Measurements from ENCODE around the gene KLK6.

KLK6 gene

DNA sequence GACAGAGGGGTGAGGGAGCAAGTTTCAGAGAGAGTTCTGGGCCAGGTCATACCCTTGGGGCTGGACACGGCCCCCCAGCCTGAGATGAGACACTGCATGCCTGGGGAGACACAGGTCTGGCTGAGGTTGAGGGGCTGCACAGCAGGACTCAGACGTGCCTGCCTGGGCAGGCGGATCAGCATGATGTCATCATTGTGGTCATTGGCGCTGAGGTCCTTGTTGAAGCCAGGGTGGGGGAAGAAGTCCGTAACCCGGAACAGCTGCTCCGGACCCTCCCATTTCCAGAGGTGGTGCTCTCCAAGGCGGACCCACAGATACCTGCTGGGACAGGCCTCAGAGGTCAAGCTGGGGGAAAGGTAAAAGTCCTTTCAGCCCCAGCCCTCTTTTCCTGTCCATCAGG lies 37.0 kb upstream of the KLK6 start:
- H3K9me3 ChIP-seq (ENCODE audit: control insufficient read depth, insufficient read depth, low read length): no peaks in the 10 kb centered on the region
- no peak for DNase-seq (ENCODE audit: low read depth, low spot score)
- peaks cover 1% of the 10 kb centered on the region for H3K4me1 ChIP-seq (ENCODE audit: control insufficient read depth, insufficient read depth, low read length)
- H3K27ac ChIP-seq (ENCODE audit: low read length): no peak overlapping the region
- H3K27me3 ChIP-seq (ENCODE audit: control insufficient read depth, insufficient read depth, low read length): no peaks in the 10 kb centered on the region
- no peaks in the 10 kb centered on the region for H3K36me3 ChIP-seq (ENCODE audit: control insufficient read depth, insufficient read depth, low read length)
- WGBS (ENCODE audit: insufficient coverage, insufficient read length): no CpG with 5 or more reads among the region's 8 CpGs
- no peak overlapping the region for H3K4me3 ChIP-seq (ENCODE audit: low read length)

DNA sequence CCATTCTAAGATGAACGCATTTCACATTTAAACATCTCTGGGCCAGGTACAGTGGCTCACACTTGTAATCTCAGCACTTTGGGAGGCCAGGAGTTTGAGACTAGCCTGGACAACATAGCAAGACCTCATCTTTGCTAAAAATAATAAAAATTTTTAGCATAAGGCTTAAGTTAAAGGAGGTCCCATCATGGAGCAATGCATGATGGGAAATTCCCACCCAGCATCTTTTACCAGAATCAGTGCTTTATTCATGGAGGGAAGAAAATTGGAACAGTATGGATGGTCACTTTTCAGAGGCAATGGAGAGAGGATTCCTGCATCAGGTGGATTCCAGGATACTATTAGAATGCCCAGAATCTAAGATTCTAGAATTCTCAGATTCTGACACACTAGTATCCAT lies 35.9 kb upstream of the KLK6 start:
- Histone ChIP-seq H3K27ac (ENCODE audit: low read length) (no peak overlapping the region), H3K4me1 (ENCODE audit: control insufficient read depth, insufficient read depth, low read length) (peaks cover 1% of the 10 kb centered on the region), H3K4me3 (ENCODE audit: low read length) (no peak overlapping the region), H3K36me3 (ENCODE audit: control insufficient read depth, insufficient read depth, low read length) (no peaks in the 10 kb centered on the region), H3K27me3 (ENCODE audit: control insufficient read depth, insufficient read depth, low read length) (no peaks in the 10 kb centered on the region), H3K9me3 (ENCODE audit: control insufficient read depth, insufficient read depth, low read length) (no peaks in the 10 kb centered on the region)
- DNase-seq (ENCODE audit: low read depth, low spot score): no peak
- no CpG with 5 or more reads among the region's 1 CpG for WGBS (ENCODE audit: insufficient coverage, insufficient read length)

DNA sequence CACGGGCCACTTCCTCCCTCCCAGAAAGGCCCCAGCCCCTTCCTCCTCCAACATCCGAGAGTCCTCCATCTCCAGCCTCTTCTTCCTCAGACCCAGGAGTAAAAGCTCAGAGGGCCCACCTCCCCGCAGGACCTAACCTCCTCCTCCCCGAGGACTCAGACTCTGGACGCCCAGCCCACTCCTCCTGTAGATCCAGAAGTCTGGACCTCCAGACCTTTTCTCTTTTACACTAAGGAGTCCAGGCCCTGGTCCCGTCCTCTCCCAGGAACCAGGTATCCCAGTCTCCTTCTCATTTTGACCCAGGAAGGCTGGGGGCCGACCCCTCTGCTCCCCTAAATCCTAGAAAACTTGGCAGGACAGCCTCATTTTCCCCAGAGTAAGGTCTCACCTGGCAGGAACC lies 33.9 kb upstream of the KLK6 start:
- no peak for DNase-seq (ENCODE audit: low read depth, low spot score)
- no peak overlapping the region for H3K4me3 ChIP-seq (ENCODE audit: low read length)
- no peak overlapping the region for H3K27ac ChIP-seq (ENCODE audit: low read length)
- H3K36me3 ChIP-seq (ENCODE audit: control insufficient read depth, insufficient read depth, low read length): no peaks in the 10 kb centered on the region
- WGBS (ENCODE audit: insufficient coverage, insufficient read length): no CpG with 5 or more reads among the region's 7 CpGs
- H3K27me3 ChIP-seq (ENCODE audit: control insufficient read depth, insufficient read depth, low read length): no peaks in the 10 kb centered on the region
- no peaks in the 10 kb centered on the region for H3K9me3 ChIP-seq (ENCODE audit: control insufficient read depth, insufficient read depth, low read length)
- H3K4me1 ChIP-seq (ENCODE audit: control insufficient read depth, insufficient read depth, low read length): peaks cover 1% of the 10 kb centered on the region

DNA sequence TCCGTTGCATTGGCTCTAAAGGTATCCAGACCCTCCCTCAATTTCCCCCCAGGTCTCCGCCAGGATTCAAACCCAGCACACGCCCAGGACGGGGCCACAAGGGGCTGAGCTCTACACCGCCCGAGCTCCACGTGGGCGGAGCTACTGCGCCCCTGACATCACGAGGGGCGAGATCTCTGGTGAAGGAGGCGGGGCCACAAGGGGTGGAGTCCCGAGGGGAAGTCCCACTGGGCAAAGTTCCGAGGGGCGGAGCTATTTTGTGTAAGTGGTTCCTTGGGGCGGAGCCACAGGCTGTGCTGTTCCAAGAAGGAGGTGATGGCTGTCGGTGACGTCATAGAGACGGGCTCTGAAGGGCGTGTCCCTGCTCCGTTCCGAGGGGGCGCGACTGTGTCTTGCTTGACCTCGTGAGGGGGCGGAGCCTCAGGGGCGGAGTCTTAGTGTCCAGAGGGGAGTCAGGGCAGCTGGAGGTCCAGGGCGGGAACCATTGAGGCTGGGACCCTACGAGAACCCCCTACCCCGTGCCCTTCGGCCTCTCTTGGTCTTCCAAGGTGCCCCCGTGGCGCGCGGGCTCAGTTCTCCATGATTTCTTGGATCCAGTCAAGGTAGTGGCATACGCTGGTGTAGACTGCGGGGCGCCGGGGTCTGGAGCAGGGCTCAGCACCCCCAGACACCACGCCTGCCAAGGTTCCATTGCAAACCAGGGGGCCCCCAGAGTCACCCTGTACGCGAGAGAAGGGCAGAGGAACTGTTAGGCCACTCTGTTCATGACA lies 33.3 kb upstream of the KLK6 start:
- no peak overlapping the region for H3K27ac ChIP-seq (ENCODE audit: low read length)
- no peak for DNase-seq (ENCODE audit: low read depth, low spot score)
- no peaks in the 10 kb centered on the region for H3K27me3 ChIP-seq (ENCODE audit: control insufficient read depth, insufficient read depth, low read length)
- H3K36me3 ChIP-seq (ENCODE audit: control insufficient read depth, insufficient read depth, low read length): no peaks in the 10 kb centered on the region
- WGBS (ENCODE audit: insufficient coverage, insufficient read length): no CpG with 5 or more reads among the region's 42 CpGs
- H3K4me3 ChIP-seq (ENCODE audit: low read length): no peak overlapping the region
- no peaks in the 10 kb centered on the region for H3K9me3 ChIP-seq (ENCODE audit: control insufficient read depth, insufficient read depth, low read length)
- H3K4me1 ChIP-seq (ENCODE audit: control insufficient read depth, insufficient read depth, low read length): peaks cover 1% of the 10 kb centered on the region

DNA sequence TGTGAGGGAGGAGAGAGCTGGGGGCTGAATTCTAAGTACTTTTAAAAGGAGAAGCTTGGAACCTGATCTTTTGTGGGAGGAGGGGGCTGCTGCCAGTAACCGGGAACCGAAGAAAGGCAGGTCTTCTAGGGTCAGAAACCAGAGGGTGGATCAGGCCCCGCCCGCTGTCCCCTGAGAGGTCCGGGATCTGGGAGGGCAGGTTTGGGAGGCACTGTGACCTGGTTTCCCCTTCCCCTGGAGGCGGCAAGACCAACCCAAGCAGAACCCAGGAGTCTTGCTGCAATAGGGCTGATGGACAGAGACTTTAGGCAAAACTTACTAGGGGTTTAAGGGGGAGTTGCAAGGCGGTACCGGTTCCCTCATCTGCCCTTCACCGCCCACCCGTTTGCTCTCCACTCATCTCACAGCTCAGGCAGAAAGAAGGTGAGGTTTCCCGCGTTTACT lies 32.7 kb upstream of the KLK6 start:
- peaks cover 1% of the 10 kb centered on the region for H3K4me1 ChIP-seq (ENCODE audit: control insufficient read depth, insufficient read depth, low read length)
- WGBS (ENCODE audit: insufficient coverage, insufficient read length): no CpG with 5 or more reads among the region's 12 CpGs
- H3K36me3 ChIP-seq (ENCODE audit: control insufficient read depth, insufficient read depth, low read length): no peaks in the 10 kb centered on the region
- DNase-seq (ENCODE audit: low read depth, low spot score): no peak
- no peak overlapping the region for H3K4me3 ChIP-seq (ENCODE audit: low read length)
- no peaks in the 10 kb centered on the region for H3K9me3 ChIP-seq (ENCODE audit: control insufficient read depth, insufficient read depth, low read length)
- no peaks in the 10 kb centered on the region for H3K27me3 ChIP-seq (ENCODE audit: control insufficient read depth, insufficient read depth, low read length)
- H3K27ac ChIP-seq (ENCODE audit: low read length): no peak overlapping the region

DNA sequence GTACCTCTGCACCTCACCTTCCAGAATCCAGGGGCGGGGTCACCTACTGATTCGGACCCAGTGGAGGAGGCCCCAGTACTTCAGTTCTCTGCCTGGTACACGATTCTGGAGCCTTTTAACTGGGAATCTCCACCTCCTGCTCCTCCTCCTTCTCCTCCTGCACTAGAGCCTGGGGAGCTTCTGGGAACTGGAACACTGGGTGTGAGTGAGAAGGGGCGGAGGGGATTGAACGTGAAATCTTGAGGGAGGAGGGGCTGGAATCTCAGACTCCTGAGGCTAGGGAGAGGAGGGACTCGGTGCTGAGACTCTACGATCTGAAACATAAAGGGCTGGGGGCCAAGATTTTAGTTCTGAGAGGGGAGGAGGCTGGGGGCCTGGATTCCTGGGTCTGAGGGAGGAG lies 32.1 kb upstream of the KLK6 start, which contains the start of gene KLK8:
Gene KLK8, minus strand, starts transcription at position 90 of the 400 bp plus-strand sequence. CDS start 437 bp downstream, outside the sequence.
- Histone ChIP-seq H3K9me3 (ENCODE audit: control insufficient read depth, insufficient read depth, low read length) (no peaks in the 10 kb centered on the region), H3K4me3 (ENCODE audit: low read length) (no peak within 1 kb of the TSS), H3K4me1 (ENCODE audit: control insufficient read depth, insufficient read depth, low read length) (peaks cover 1% of the 10 kb centered on the region), H3K27ac (ENCODE audit: low read length) (no peak within 1 kb of the TSS), H3K36me3 (ENCODE audit: control insufficient read depth, insufficient read depth, low read length) (no peaks in the 10 kb centered on the region), H3K27me3 (ENCODE audit: control insufficient read depth, insufficient read depth, low read length) (no peaks in the 10 kb centered on the region)
- no CpG with 5 or more reads among the region's 7 CpGs for WGBS (ENCODE audit: insufficient coverage, insufficient read length)
- DNase-seq (ENCODE audit: low read depth, low spot score): no peak

DNA sequence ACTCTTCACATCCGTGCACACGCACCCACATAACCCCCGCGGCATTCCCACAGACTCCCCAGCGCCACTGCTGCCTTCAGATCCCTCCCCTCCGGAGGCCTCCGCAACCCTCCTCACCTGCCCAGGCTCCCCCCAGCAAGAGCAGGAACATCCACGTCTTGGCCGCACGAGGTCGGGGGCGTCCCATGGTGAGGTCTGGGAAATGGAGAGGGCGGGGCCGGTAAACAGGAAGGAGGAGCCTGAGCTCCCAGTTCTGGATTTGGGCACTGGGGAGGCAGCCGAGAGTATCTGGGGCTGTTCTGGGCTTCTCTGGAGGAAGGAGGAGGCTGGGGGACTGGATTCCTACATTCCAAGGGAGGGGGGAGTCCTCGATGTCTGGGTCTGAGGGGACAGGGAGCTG lies 31.6 kb upstream of the KLK6 start:
- H3K27ac ChIP-seq (ENCODE audit: low read length): no peak overlapping the region
- no peak for DNase-seq (ENCODE audit: low read depth, low spot score)
- no CpG with 5 or more reads among the region's 16 CpGs for WGBS (ENCODE audit: insufficient coverage, insufficient read length)

DNA sequence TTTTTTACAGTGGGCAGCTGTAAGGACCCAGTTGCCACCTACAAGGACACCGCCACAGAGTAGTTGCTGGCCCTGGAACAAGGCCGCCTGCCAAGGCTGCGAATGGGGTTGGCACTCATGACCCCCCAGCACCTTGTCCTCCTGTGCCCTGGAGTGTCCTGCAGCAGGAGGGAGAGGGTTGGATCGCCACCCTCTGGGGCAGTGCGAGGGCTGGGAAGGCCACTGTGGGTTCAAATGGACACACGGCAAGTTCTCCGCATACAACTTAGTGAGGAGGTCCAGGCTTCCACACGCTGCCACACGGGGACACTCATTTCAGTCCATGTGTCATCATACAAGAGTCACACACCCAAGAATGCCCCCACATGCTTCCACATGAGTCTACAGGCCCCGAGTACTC lies 31.0 kb upstream of the KLK6 start:
- no CpG with 5 or more reads among the region's 10 CpGs for WGBS (ENCODE audit: insufficient coverage, insufficient read length)
- no peaks in the 10 kb centered on the region for H3K36me3 ChIP-seq (ENCODE audit: control insufficient read depth, insufficient read depth, low read length)
- no peak for DNase-seq (ENCODE audit: low read depth, low spot score)
- no peaks in the 10 kb centered on the region for H3K9me3 ChIP-seq (ENCODE audit: control insufficient read depth, insufficient read depth, low read length)
- H3K4me1 ChIP-seq (ENCODE audit: control insufficient read depth, insufficient read depth, low read length): peaks cover 1% of the 10 kb centered on the region
- H3K27me3 ChIP-seq (ENCODE audit: control insufficient read depth, insufficient read depth, low read length): no peaks in the 10 kb centered on the region
- no peak overlapping the region for H3K4me3 ChIP-seq (ENCODE audit: low read length)
- H3K27ac ChIP-seq (ENCODE audit: low read length): no peak overlapping the region

More for the DNA sequence above, 31.6 kb upstream of the KLK6 start:
- peaks cover 1% of the 10 kb centered on the region for H3K4me1 ChIP-seq (ENCODE audit: control insufficient read depth, insufficient read depth, low read length)
- H3K27me3 ChIP-seq (ENCODE audit: control insufficient read depth, insufficient read depth, low read length): no peaks in the 10 kb centered on the region
- H3K36me3 ChIP-seq (ENCODE audit: control insufficient read depth, insufficient read depth, low read length): no peaks in the 10 kb centered on the region
- no peaks in the 10 kb centered on the region for H3K9me3 ChIP-seq (ENCODE audit: control insufficient read depth, insufficient read depth, low read length)
- H3K4me3 ChIP-seq (ENCODE audit: low read length): no peak overlapping the region

DNA sequence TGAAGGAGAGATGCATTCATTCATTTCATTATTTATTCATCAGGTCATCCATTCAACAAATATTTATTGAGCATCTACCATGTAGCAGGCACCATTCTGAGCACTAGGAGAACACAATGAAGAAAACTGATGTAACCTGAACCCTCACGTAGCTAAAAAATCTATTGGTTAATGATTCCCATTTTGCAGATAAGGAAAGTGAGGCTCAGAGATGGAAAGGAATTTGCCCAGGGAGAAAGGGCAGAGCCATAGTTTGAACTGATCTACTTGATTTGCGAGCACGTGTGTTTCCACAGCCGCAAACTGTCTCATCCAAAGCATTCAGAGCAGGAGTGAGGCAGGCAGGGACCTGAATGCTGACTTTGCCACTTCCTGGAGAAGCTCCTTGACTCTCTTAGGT lies 29.3 kb upstream of the KLK6 start:
- Histone ChIP-seq H3K27me3 (ENCODE audit: control insufficient read depth, insufficient read depth, low read length) (no peaks in the 10 kb centered on the region), H3K4me1 (ENCODE audit: control insufficient read depth, insufficient read depth, low read length) (peaks cover 1% of the 10 kb centered on the region), H3K36me3 (ENCODE audit: control insufficient read depth, insufficient read depth, low read length) (no peaks in the 10 kb centered on the region), H3K27ac (ENCODE audit: low read length) (no peak overlapping the region), H3K4me3 (ENCODE audit: low read length) (no peak overlapping the region), H3K9me3 (ENCODE audit: control insufficient read depth, insufficient read depth, low read length) (no peaks in the 10 kb centered on the region)
- no peak for DNase-seq (ENCODE audit: low read depth, low spot score)
- no CpG with 5 or more reads among the region's 4 CpGs for WGBS (ENCODE audit: insufficient coverage, insufficient read length)

DNA sequence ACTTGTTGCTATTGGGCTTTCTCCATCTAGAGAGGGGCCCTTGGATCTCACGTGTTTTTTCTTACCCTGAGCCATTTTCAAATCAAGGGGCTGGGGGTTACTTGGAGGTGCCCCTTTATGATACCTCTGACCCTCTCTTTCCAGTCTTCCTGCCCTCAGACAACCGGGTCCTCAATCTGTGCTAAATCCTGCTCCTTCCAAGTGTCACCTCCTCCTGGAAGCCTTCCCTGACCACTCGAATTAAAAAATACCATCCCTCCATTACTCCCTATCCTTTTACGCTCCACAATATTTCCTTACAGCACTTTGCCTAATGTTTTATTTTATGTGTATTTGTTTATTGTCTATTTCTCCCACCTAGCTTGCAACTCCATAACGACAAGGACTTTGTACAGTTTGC lies 28.7 kb upstream of the KLK6 start:
- WGBS (ENCODE audit: insufficient coverage, insufficient read length): 100% methylated on average over 2 of the region's 5 CpGs
- no peak overlapping the region for H3K27ac ChIP-seq (ENCODE audit: low read length)
- no peaks in the 10 kb centered on the region for H3K27me3 ChIP-seq (ENCODE audit: control insufficient read depth, insufficient read depth, low read length)

DNA sequence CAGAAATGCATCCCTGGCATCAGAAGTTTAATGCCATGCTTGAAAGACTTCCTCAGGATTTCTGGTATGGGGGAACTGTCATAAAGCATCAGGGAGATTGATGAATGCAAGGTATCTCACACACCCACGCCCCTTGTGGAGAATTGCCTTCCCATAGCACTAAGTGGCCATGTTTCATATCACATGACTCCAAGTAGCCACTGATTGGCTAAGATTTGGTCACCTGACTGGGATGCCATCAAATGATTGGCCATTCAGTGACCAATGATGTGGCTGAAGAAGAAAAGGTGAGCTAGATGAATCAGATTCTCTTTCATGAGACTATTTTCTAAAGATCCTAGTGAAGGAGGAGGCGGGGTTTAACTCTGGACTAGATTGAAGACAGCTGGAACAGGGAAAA lies 24.7 kb upstream of the KLK6 start:
- no peak overlapping the region for H3K4me3 ChIP-seq (ENCODE audit: low read length)
- no peaks in the 10 kb centered on the region for H3K36me3 ChIP-seq (ENCODE audit: control insufficient read depth, insufficient read depth, low read length)
- WGBS (ENCODE audit: insufficient coverage, insufficient read length): no CpG with 5 or more reads among the region's 2 CpGs
- H3K4me1 ChIP-seq (ENCODE audit: control insufficient read depth, insufficient read depth, low read length): no peaks in the 10 kb centered on the region
- H3K27ac ChIP-seq (ENCODE audit: low read length): no peak overlapping the region
- no peak for DNase-seq (ENCODE audit: low read depth, low spot score)
- H3K27me3 ChIP-seq (ENCODE audit: control insufficient read depth, insufficient read depth, low read length): no peaks in the 10 kb centered on the region
- no peaks in the 10 kb centered on the region for H3K9me3 ChIP-seq (ENCODE audit: control insufficient read depth, insufficient read depth, low read length)

More for the DNA sequence above, 28.7 kb upstream of the KLK6 start:
- Histone ChIP-seq H3K9me3 (ENCODE audit: control insufficient read depth, insufficient read depth, low read length) (no peaks in the 10 kb centered on the region), H3K4me1 (ENCODE audit: control insufficient read depth, insufficient read depth, low read length) (peaks cover 1% of the 10 kb centered on the region), H3K4me3 (ENCODE audit: low read length) (no peak overlapping the region), H3K36me3 (ENCODE audit: control insufficient read depth, insufficient read depth, low read length) (no peaks in the 10 kb centered on the region)
- no peak for DNase-seq (ENCODE audit: low read depth, low spot score)

Measured in iPS DF 6.9 (cell line).